ENCODE measurements around the gene XIRP1.
"Not testable (repeated sequence)": the region's sequence is repeated elsewhere in the genome, so short reads cannot be mapped to it uniquely, and the experiment has no call there.

The XIRP1 gene, protein sequence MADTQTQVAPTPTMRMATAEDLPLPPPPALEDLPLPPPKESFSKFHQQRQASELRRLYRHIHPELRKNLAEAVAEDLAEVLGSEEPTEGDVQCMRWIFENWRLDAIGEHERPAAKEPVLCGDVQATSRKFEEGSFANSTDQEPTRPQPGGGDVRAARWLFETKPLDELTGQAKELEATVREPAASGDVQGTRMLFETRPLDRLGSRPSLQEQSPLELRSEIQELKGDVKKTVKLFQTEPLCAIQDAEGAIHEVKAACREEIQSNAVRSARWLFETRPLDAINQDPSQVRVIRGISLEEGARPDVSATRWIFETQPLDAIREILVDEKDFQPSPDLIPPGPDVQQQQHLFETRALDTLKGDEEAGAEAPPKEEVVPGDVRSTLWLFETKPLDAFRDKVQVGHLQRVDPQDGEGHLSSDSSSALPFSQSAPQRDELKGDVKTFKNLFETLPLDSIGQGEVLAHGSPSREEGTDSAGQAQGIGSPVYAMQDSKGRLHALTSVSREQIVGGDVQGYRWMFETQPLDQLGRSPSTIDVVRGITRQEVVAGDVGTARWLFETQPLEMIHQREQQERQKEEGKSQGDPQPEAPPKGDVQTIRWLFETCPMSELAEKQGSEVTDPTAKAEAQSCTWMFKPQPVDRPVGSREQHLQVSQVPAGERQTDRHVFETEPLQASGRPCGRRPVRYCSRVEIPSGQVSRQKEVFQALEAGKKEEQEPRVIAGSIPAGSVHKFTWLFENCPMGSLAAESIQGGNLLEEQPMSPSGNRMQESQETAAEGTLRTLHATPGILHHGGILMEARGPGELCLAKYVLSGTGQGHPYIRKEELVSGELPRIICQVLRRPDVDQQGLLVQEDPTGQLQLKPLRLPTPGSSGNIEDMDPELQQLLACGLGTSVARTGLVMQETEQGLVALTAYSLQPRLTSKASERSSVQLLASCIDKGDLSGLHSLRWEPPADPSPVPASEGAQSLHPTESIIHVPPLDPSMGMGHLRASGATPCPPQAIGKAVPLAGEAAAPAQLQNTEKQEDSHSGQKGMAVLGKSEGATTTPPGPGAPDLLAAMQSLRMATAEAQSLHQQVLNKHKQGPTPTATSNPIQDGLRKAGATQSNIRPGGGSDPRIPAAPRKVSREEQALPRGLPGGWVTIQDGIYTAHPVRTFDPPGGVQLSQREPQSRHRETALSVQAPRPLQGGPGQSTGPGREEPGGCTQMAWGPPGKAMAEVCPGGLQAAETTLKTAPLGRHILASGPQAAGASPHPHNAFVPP (N-terminal part only)

DNA sequence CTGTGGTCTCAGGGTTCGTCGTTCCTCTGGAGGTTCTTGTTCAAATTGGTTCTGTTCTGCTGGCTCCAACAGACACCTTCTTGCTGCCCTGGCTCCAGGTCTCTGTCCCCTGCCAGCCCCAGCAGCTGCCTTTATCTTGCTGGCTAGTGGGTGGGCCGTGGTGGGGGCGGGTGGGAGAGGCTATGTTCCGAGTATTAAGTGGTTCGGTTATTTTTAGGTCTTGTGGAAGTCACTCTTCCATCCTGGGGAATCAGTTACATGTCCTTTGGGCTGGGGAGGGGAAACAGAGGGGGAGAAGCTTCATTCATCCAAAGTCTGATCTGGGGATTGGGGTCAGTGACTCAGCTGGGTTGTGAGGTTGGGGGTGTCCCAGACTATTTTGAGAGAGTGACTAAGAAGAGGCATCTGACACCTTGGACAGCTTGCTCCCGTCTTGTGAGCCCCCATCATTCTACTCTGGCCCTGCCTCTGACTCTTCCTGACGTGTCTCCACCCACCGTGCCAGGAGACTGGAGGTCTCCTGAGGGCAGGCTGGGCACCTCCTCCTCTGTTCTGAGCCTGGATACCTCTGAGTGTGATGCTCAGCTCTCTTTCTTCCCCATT lies at the start of gene XIRP1:
Gene XIRP1 (minus strand): TSS at position 106 of the 603 bp plus-strand sequence. CDS start 3,150 bp downstream, outside the sequence.
- no peak for DNase-seq (ENCODE audit: low read depth)

- no peak for DNase-seq (ENCODE audit: low read depth)
Measured at GRCh38 chr3:39241561-39241960, 49.2 kb upstream of the XIRP1 start.

DNA sequence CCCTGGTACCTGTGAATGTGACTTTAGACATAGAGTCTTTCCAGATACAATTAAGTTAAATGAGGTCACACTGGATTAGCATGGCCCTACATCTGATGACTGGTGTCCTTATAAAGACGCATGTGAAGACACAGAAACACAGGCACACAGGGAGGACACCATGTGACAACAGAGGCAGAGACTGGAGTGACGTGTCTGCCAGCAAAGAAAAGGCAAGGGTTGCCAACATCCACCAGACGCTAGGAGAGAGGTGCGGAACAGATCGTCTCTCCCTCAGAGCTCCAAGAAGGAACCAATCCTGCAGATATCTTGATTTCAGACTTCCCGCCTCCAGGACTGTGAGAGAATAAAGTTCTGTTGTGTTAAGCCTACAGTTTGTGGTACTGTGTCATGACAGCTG lies 44.6 kb upstream of the XIRP1 start:
- no peak for DNase-seq (ENCODE audit: low read depth)

- no peak for DNase-seq (ENCODE audit: low read depth)
Measured at GRCh38 chr3:39234651-39235050, 42.3 kb upstream of the XIRP1 start.

GRCh38 chr3:39232859-39233258 lies 40.5 kb upstream of the XIRP1 start:
- no peak for DNase-seq (ENCODE audit: low read depth)

- no peak for DNase-seq (ENCODE audit: low read depth)
Measured at GRCh38 chr3:39230453-39230852, 38.1 kb upstream of the XIRP1 start.

DNA sequence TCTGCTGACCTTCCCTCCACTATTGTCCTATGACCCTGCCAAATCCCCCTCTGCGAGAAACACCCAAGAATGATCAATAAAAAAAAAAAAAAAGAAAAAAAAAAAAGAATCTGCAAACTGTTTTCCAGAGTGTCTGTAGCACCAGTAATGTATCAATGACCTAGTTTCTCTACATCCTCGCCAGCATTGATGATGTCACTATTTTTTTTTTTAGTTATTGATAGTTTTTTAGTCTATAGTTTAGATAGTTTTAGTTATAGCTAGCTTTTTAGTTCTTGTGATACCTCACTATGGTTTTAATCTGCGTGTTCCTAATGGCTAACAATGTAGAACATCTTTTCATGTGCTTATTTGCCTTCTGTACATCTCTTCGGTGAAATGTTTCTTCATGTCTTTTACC lies 36.1 kb upstream of the XIRP1 start:
- DNase-seq (ENCODE audit: low read depth) = no peak

DNA sequence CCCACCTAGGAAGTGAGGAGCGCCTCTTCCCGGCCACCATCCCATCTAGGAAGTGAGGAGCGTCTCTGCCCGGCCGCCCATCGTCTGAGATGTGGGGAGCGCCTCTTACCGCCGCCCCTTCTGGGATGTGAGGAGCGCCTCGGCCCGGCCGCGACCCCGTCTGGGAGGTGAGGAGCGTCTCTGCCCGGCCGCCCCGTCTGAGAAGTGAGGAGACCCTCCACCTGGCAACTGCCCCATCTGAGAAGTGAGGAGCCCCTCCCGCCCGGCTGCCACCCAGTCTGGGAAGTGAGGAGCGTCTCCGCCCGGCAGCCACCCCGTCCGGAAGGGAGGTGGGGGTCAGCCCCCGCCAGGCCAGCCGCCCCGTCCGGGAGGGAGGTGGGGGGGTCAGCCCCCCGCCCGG lies 35.2 kb upstream of the XIRP1 start:
- not testable (repeated sequence) for DNase-seq (ENCODE audit: low read depth)

DNA sequence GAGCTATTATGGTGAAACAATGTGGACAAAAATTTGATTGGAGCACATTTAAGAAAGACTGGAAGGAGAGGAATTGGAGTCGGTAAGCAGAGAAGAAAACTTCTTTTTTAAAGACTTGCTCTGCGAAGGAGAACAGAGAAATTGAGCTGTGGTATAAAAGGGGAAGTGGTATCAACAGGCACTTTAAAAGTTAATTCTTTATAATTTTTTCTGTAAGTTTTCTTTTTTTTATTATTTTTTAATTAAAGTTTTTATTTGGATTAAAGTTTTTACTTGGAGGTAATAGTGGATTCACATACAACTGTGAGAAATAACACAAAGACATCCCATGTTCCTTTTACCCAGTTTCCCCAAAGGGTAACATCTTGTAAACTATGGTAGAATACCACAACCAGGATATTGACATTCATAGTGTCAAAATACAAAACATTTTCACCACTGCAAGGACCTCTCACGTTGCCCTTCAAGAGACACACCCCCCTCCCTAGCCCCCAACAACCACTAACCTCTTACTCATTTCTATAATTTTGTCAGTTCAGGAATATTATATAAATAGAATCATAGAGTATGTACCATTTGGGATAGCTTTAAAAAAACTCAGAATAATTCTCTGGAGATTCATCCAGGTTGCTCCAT lies 33.8 kb upstream of the XIRP1 start:
- DNase-seq (ENCODE audit: low read depth) = no peak

GRCh38 chr3:39224288-39224687 lies 31.9 kb upstream of the XIRP1 start:
- no peak for DNase-seq (ENCODE audit: low read depth)

DNA sequence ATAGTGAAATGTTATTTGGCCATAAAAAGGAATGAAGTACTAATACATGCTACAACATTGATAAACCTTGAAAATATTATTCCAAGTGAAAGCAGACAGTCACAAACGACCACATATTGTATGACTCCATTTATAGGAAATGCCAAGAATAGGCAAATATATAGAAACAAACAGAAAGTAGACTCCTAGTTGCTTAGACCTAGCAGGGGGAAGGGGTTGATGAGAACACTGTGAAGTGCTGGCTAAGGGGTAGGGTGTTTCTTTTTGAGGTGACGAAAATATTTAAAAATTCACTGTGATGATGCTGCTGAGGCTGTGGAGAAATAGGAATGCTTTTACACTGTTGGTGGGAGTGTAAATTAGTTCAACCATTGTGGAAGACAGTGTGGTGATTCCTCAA lies 30.5 kb upstream of the XIRP1 start:
- DNase-seq (ENCODE audit: low read depth) = no peak

DNA sequence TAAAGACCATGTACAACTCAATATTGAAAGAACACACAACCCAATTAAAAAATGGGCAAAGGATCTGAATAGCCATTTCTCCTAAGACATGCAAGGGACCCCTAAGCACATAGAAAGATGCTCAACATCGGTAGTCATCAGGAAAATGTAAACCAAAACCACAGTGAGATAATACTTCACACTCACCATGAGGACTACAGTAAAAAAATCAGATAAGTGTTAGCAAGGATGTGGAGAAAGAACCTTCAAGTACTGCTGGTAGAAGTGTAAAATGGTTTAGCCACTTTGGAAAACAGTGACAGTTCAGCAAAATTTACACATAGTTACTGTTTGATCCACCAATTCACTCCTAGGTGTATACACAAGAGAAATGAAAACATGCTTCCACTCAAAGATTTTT lies 30.1 kb upstream of the XIRP1 start:
- no peak for DNase-seq (ENCODE audit: low read depth)

DNA sequence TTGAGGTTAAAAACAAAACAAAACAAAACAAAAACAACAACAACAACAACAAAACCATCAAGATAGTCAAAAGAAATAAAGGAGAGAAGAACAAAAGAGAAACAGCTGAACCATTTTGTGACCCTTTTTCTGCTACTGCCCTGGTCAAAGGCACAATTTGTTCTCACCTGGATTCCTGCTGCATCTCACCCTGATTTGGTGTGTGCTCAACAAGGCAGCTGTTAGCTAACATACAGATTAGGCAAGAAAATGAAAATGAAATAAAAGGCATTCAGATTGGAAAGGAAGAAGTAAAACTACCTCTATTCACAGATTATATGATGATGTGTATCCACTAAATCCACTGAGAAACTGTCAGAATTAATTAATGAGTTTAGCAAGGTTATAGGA lies 28.7 kb upstream of the XIRP1 start:
- DNase-seq (ENCODE audit: low read depth) = no peak

DNA sequence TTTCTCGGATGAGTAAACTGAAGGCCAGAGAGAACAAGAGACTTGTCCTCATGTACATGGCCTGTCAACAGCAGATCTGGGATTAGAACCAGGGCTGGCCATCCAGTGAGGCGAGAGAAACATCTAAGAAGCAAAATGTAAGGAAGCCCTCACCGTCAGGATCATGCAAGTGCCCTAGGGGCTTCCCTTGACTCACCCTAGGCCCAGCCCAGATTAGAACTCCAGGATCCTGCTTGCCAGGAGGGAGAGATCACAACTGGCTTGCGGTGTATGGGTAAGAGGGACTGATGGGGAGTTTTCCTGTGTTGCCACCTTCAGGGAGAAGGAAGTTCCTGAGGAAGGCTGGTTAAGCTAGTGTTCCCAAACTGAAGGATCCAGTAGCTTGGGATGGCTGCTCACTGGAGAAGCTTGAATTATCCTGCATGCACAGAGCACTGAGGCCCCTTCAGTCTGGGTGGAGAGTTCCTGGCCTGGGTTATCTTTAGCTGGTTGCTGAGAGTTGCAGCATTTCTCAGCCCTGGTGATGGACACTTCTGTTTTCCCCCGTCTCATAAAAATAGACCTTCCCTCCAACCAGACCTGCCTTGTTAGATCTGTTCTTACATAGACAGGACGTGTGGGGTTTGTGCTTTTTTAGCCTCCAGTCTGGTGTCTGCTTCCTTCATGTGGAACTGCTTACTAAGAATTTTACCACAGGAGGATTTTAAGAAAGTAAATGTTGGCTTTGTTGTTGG lies 28.2 kb upstream of the XIRP1 start:
- no peak for DNase-seq (ENCODE audit: low read depth)

GRCh38 chr3:39219702-39220101 lies 27.3 kb upstream of the XIRP1 start:
- no peak for DNase-seq (ENCODE audit: low read depth)

GRCh38 chr3:39216176-39216790 lies 23.9 kb upstream of the XIRP1 start:
- no peak for DNase-seq (ENCODE audit: low read depth)

GRCh38 chr3:39213613-39214012 lies 21.2 kb upstream of the XIRP1 start:
- DNase-seq (ENCODE audit: low read depth) = no peak

- DNase-seq (ENCODE audit: low read depth) = no peak
Measured at GRCh38 chr3:39212665-39213064, 20.3 kb upstream of the XIRP1 start.

- DNase-seq (ENCODE audit: low read depth) = no peak
Measured at GRCh38 chr3:39211332-39212130, 19.1 kb upstream of the XIRP1 start.
